ENCODE data around the gene DDI2.

DDI2 gene

DNA sequence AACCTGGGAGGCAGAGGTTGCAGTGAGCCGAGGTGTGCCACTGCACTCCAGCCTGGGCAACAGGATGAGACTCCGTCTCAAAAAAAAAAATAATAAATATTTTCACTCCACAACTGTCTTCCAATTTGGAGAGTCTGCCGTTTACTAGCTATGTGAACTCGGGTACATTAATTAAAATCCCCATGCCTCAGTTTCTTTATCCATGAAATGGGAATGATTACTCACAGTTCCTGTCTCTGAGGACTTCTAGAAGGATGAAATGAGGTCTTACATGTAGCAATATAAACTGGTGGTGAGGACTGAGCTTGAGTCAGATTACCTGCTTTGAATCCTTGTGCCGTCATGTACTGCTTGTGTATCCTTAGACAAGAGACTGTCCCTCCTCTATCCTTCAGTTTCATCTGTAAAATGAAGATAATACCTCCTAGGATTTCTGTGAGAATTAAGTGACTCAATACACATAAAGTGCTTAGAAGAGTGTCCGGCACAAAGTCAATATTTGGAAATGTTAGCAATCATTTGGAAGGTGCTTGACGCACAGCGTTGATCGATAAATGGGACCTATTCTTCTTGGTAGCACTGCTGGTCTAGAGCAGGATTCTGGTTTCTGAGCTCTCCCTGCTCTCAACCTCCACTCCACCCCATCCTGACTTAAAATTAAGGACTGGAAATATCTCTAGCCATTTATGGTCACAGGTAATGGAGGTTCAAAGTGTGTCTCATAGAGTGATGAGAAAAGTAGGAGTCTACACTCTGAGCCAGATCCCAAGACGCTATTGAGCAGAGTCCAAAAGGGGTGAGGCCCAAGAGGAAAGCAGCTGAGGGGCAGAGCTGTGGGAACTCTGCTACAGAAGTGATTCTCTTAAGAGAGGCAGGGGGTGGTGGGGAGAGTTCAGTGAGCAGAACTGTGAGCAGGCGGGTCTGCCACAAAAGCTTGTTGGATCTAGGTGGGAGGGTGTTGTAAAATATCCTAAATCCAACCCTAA, 11.6 kb upstream of the DDI2 start:
- no peak for DNase-seq

DNA sequence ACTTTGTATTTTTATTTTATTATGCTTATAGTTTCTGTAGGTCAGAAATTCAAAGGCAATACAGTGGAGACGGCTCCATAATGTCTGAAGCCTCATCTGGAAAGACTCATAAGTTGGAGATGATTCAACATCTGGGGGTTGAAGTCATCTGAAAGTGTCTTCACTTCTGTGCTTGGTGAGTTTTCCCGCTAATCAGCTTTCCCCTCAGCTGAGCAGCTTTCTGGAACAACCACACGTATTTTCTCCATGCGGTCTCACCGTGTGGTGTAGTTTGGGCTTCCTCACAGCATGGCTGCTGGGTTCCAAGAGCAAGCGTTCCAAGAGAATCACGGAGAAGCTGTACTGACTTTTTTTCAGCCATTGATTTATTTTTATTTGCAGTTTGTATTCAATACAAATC, 7.6 kb upstream of the DDI2 start:
- no peak for DNase-seq

DNA sequence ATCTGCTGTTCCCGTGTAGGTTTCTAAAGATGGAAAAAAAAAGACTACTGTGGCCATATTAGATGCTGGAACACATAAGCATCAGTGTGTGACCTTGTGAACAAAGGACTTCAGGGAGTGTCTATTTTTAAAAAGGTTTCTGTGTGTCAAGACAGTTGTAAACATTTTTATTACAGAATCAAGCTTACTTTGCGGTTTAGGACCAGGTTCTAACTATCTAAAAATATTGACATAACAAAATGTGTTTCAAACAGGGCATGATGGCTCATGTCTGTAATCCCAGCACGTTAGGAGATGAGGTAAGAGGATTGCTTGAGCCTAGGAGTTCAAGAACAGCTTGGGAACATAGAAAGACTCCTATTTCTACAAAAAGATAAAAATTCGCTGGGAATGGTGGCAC, 7.1 kb upstream of the DDI2 start:
- no peak for DNase-seq

DNA sequence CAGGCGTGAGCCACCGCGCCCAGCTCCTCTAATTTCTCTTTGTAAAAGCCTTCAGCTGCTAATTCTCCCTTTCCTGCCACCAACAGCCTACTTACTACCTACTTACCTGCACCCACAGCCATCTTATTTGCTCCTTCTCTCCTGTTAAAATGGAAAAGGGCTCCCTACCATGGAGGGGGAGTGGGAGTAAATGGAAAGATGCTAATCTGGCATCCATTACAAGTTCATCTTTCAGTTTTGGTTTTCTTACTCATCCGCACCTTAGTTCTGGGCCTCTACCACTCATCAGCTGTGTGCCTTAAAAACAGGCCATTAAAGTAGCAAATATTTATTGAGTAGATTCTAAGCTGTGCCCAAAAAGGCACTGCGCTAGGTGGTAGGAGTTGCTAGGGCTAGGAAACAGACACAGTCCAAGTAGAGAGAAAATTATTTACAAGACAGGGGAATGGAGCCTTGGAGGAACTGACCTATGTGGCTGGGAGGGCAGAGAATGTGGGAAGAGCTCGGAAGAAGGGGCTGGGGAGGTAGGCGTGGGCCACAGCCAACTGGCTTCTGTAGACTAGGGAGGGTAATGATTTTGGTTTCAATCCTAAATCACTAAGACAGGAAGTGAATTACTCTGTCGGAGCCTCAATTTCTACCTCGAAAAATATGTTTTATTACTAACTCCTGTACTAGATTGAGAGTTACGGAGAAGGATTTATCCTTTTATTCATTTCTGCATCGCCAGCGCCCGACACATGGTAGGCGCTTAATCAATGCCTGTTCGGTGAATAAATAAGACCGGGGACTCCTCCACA, 685 bp upstream of the DDI2 start:
- DNase-seq = no peak

DNA sequence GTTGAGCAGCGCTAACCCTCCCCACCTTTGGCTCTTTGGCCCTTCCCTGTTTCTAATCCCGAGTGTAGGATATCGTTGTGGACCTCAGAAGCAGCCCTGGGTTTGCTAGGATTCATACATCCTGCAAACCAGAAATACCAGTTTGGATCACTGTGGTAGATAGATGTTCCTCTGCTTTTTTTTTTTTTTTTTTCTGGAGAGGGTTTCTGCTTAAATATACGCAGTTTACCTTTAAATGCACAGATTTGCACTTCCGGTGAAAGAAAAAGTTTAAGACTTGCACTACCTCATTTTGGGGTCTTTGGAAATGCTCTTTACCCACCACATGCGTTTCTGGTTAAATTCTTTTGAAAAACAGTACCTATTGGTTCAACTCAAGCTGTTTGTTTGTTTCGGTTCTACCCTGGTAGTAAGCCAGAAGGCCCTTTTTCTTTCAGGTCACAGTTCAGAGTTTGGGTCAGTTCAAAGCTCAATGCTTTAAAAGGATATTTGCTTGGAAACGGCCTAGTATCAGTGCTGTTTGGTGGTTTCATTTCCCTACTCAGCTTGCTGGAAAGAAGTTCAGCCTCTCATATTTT, 908 bp downstream of the DDI2 start:
- DNase-seq = peak in 1 of 2 donors; percentile 34

DNA sequence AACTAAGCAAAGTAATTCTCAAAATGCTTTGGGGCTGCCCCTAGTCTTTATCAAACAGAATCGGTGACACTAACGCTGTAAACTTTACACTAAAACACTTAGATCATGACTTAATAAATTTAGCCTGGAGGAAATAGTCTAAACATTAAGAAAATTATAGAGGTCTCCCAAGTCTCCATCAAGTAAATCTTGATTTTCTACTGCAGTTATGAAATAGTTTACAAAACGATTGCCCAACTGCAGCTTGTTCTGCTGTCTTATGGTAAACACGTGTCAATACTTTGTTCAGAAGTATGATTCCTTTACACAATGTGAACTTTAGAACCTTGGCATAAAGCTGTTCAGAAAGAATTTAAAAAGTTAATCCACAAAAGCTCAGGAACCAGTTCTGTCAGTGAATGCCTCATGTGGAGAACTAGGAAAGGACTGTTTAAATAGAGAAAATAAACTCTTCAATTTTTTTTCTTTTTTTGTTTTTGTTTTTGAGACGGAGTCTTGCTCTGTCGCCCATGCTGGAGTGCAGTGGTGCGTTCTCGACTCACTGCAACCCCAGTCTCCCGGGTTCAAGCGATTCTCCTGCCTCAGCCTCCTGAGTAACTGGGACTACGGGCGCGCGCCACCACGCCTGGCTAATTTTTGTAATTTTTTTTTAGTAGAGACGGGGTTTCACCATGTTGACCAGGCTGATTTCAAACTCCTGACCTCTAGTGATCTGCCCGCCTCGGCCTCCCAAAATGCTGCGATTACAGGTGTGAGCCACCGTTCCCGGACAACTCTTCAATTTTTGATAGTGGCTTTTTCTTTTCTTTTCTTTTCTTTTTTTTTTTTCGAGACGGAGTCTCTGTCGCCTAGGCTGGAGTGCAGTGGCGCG, 1.6 kb downstream of the DDI2 start:
- DNase-seq = no peak

DNA sequence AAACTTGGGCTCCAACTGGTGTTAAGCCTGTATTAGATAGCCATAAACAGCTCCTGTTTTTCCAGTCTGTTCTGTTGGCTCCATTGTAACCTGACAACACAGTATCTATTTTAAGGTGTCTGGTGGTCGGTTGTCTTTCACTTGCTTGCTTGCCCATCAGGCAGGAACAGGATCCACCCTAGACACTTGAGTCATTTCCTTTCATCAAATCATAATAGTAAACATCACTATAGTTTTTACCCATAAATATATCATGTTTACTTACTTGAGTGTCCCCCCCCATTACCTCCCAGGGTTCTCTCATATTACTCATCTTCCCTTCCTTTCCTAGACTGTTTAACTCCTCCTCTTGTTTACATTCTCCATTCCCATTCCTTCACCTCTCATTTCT, 2.9 kb downstream of the DDI2 start:
- DNase-seq = peak in 1 of 2 donors; percentile 46

DNA sequence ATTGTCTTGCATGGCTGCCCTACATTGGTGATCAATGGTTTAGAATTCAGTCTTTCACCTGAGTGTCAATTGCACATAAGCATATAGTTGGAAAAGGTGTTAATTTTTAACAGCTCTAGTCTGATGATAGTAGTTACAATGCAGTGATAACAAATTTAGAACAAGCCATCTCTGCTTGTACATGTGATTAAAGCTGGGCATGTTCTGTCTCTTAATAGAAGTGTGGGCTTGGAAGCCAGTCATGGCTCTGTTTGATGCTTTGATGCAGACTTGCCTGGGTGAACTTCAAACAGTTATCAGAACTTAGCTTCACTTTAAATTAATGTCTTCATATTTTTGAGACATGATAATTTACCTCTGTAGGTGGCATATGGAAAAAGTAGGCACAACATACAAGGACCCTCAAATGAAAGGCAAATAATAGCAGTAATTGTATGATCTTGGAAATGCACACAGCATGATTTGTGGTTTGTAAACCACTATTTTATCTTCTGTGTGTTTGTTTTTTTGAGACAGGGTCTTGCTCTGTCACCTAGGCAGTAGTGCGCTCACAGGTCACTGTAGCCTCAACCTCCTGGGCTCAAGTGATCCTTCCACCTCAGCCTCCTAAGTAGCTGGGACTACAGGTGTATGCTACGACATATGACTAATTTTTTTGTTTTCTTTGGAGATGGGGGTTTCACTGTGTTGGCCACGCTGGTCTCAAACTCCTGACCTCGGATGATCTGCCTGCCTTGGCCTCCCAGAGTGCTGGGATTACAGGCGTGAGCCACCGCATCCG, 3.8 kb downstream of the DDI2 start:
- DNase-seq = no peak

DNA sequence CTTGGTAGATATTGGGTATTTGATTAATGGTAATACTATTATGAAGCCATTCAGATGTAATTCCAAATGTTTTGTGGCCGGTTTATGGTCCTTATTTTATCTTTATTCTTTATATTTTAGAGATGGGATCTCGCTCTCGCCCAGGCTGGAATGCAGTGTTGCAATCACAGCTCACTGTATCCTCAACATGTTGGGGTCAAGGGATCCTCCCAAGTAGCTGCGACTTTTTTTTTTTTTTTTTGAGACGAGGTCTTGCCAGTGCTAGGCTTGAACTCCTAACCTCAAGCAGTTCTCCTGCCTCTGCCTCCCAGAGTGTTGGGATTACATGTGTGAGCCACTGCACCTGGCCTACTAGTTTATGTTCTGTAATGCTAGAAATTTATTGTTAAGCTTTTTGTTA, 4.7 kb downstream of the DDI2 start:
- no peak for DNase-seq

DNA sequence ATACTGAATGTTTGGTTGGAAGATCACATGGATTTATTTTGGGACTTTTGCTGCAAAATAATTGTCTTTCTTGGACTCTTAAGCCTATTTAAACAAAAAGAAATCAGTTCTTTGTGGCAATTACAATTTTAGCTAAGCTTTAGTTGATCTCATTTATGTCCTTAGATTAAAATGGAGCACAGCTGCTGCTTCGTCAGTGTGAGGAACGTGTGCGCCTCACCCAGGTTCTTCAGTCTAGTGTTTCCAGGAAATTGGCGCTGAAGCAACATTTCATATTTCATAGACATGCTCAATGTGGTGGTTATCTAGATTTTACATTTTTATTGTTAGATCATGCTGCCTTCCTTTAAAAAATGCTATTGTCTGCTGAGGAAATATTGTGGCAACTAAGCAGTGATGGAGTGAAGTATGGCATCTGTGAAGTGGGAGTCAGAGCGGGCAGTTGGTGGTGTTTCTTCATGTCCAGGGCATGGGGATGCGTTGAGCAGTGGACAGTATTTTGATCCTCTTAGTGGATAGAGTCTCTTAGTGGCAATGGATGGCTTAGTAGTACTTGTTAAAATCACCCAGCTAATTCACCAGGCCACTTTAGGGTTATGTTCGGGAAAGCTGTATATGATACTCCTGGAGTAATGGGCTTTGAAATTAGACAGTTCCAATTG, 5.6 kb downstream of the DDI2 start:
- DNase-seq = no peak

DNA sequence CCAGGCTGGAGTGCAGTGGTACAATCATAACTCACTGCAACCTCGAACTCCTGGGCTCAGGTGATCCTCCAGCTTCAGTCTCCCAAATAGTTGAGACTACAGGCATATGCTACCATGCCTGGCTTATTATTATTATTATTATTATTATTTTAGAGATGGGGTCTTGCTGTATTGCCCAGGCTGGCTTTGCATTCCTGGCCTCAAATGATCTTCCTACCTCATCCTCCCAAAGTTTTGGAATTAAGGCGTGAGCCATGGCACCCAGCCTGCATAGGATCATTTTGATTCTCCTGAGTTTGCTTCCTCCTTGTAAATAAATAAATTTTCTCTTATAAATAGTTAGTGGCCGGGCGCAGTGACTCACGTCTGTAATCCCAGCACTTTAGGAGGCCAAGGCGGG, 6.2 kb downstream of the DDI2 start:
- DNase-seq = no peak

DNA sequence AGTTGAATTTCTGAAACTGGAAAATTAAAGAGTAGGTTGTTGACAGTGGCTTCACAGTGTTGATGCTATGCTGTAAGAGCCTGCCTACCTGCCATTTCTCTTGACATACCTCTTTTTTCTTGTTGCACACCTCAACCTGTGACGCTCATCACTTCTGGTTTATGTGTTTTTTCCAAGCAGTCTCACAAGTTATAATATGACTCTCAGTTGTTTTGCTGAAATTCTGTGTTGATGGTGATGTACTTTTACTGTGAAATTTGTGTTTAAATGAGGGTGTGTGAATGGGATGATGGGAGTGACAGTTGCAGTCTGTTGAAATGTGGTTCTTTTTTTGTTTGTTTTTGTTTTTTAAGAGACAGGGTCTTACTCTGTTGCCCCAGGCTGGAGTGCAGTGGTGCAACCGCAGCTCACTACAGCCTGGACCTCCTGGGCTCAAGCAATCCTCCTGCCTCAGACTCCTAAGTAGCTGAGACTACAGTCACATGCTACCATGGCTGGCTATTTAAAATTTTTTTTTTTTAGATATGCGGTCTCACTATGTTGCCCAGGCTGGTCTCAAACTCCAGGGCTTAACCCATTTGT, 7.0 kb downstream of the DDI2 start:
- DNase-seq = no peak

DNA sequence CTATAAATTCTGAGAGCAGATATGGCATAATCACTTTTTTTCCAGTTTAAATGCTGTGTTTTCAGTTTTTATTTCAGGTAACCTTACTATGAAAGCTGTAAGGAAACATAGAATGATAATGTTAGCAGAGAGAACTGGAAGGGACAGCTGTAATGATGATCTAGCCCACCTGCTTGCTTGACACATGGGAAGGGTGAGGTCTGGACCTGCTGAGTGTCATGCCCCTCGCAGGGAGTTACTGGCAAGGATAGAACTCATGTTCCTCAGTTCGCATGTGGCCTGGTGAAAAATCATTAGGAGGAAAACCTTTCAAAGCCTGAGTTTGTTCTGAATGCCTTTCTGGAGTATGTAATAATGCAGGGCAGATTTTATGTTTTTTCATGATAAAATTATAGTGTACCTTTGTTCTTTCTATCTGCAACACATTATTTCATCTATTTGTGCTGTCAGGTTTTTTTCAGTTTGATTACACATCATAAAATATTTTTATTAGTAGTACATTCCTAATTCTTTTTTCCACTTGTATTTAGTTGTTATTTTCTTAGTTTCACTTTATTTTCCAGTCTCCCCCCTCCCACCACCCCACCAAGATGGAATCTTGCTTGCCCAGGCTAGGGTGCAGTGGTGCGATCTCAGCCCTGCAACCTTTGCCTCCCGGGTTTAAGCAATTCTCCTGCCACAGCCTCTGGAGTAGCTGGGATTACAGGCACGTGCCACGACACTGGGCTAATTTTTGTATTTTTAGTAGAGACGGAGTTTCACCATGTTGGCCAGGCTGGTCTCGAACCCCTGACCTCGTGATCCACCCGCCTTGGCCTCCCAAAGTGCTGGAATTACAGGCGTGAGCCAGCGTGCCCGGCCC, 8.0 kb downstream of the DDI2 start:
- DNase-seq = no peak

DNA sequence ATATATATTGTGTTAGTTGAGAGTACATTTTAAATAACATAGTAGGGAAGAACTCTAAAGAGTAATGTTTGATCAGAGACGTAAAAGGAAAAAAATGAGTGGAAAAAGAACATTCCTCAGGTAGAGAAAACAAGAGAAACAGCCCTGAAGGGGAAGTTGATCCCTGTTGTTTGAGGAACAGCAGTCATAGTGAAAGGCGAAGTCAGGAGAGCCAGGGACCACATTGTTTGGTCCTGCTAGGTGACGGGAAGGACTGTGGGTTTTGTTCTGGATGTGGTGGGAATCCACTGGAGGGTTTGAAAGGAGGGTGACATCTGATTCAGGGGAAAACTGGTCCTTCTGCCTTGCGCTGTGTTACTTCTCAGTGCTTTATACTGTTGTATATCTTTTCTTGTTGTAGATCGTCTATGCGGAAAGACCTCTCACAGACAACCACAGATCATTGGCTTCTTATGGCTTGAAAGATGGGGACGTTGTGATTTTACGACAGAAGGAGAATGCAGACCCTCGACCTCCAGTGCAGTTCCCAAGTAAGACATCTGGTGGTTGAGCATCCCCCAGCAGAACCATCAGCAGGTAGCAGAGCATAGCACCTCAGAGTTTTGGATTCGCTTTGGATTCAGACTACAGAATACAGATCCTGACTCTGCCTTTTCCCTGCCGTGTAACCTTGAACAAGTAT, 9.2 kb downstream of the DDI2 start:
- DNase-seq = no peak

DNA sequence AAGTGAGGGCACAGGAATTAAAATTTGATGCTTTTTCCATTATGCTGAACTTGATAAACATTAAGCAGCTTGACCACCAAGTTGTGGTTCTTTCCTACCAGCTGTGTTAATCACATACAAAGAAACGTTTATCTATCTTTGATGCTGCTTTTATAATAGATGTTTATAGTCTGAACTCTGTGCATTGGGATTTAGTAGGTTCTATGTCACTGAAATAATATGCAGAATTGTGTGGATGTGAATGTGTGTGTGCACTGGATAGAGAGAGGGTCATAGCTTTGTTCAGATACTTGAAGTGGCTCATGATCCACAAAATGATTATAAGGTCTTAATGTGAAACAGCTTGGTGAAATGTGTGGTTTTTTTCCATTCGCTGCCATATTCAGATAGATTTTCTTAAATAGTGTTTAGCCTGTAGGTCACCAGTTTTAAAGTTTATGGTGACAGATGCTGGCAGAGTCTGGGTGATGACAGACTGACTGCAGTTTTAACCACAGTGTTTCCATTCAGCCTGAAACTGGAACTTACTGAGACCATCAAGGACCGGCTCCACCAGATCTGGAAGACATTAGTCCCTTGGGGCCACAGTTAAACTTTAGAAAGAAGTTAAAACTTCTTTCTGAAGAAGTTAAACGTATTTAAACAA, 10.2 kb downstream of the DDI2 start:
- no peak for DNase-seq

DNA sequence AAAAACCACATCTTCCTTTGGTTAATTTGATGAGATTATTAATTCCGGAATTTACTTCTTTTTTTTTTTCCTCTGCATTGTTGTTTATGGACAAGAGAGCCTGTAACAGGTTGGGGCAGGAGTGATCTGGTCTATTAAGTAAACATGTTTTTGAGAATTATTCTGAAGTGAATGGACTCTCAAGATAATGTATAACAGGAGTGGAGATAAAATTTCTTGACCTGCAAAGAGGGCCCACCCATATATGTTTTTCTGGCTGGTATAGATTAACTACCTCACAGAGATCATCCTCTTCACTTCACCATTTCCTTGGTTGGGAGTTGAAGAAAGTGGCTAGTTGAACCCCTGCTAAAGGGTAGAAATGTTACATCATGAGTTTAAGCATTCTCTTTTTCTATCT, 10.7 kb downstream of the DDI2 start:
- DNase-seq = no peak

DNA sequence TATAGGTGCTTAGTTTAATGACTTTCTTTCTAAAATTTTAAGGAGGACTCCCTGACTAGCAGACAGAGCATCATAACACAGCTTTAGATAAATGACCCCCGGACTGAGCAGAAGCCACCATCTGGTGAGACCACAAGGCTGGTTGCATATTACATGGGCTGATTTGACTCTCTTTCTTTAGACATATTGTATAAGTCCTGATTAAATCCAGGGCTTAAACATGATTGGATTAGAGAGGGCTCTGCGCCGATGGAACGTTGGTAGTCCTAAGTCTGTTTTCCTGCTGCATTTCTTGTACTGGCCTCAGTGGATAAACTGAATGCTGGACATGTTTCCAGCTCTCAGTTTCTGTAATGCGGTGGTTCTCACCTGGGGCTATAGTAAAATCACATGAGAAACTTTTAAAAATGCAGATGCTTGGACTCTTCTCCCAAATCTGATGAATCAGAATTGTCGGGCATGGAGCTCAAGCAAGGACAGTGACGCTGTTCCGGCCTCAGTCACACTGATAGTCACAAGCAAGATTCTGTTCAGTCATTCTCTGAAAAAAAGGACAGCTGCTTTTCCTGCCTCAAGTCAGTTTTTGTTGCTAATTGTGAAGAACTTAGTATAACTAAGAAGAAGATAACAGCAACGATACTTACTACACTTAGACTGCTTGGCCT, 16.6 kb downstream of the DDI2 start:
- DNase-seq = no peak

DNA sequence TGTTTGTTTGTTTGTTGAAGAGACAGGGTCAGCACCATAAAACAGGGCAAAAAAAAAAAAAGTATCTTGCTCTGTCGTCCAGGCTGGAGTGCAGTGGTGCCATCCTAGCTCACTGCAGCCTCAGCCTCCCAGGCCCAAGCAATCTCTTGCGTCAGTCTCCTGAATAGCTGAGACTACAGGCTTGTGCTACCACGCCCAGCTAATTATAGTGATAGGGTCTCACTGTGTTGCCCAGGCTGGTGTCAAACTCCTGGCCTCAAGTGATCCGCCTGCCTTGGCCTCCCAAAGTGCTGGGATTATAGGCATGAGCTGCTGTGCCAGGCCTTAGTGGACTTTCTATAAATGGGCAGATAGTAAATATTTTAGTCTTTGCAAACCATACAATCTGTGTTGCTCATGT, 19.2 kb downstream of the DDI2 start:
- no peak for DNase-seq

Measured in CD4-positive, alpha-beta T cell treated with Interferon alpha-2 for 1 hour (primary cell).